HG02840 (cell line): ENCODE data around the gene BOC.

Experiments
- ATAC-seq: cut with Tn5 transposase; IDR thresholded peaks from one replicate; pipeline ENCODE4 v1.9.1; 2021; ENCODE audit warnings: mild to moderate bottlenecking, moderate library complexity, moderate number of reproducible peaks; ENCODE audit not compliant: unreplicated experiment, low FRiP score

Gene BOC

GRCh38 chr3:113284453-113285050 is 73.2 kb downstream of the BOC start:
- no peak for ATAC-seq

- no peak for ATAC-seq
Measured at GRCh38 chr3:113285226-113285625, 73.9 kb downstream of the BOC start.

GRCh38 chr3:113285741-113286140 is 74.4 kb downstream of the BOC start:
- ATAC-seq, result no peak

GRCh38 chr3:113286524-113286923 is 75.2 kb downstream of the BOC start:
- ATAC-seq, result no peak

GRCh38 chr3:113287111-113287802 is 75.9 kb downstream of the BOC start:
- no peak for ATAC-seq

GRCh38 chr3:113287803-113288648 is 76.7 kb downstream of the BOC start:
- ATAC-seq, result no peak

GRCh38 chr3:113288881-113289280 is 77.5 kb downstream of the BOC start:
- ATAC-seq, result no peak

GRCh38 chr3:113291572-113291971 is 80.2 kb downstream of the BOC start:
- ATAC-seq, result no peak

- ATAC-seq, result no peak
Measured at GRCh38 chr3:113292933-113293332, 81.6 kb downstream of the BOC start.

GRCh38 chr3:113293348-113293747 is 82.0 kb downstream of the BOC start:
- no peak for ATAC-seq

- ATAC-seq, result no peak
Measured at GRCh38 chr3:113295463-113295862, 84.1 kb downstream of the BOC start.

- ATAC-seq, result no peak
Measured at GRCh38 chr3:113297287-113297686, 85.9 kb downstream of the BOC start.

GRCh38 chr3:113297841-113298240 is 86.5 kb downstream of the BOC start:
- no peak for ATAC-seq

GRCh38 chr3:113300596-113300995 is 89.2 kb downstream of the BOC start:
- no peak for ATAC-seq

- ATAC-seq, result no peak
Measured at GRCh38 chr3:113304102-113304501, 92.7 kb downstream of the BOC start.

- no peak for ATAC-seq
Measured at GRCh38 chr3:113304856-113305540, 93.6 kb downstream of the BOC start.

- ATAC-seq, result no peak
Measured at GRCh38 chr3:113310960-113311359, 99.6 kb downstream of the BOC start.

- ATAC-seq, result no peak
Measured at GRCh38 chr3:113312416-113312815, 101.1 kb downstream of the BOC start.

GRCh38 chr3:113314923-113315322 is 103.6 kb downstream of the BOC start:
- no peak for ATAC-seq

GRCh38 chr3:113329757-113330156 is 118.4 kb downstream of the BOC start:
- no peak for ATAC-seq

- ATAC-seq, result no peak
Measured at GRCh38 chr3:113330742-113331141, 119.4 kb downstream of the BOC start.
